Measurements from ENCODE around the gene TEX44.
A peak's percentile ranks its signal among the peaks of the same experiment; 100 is the strongest.

The TEX44 gene

DNA sequence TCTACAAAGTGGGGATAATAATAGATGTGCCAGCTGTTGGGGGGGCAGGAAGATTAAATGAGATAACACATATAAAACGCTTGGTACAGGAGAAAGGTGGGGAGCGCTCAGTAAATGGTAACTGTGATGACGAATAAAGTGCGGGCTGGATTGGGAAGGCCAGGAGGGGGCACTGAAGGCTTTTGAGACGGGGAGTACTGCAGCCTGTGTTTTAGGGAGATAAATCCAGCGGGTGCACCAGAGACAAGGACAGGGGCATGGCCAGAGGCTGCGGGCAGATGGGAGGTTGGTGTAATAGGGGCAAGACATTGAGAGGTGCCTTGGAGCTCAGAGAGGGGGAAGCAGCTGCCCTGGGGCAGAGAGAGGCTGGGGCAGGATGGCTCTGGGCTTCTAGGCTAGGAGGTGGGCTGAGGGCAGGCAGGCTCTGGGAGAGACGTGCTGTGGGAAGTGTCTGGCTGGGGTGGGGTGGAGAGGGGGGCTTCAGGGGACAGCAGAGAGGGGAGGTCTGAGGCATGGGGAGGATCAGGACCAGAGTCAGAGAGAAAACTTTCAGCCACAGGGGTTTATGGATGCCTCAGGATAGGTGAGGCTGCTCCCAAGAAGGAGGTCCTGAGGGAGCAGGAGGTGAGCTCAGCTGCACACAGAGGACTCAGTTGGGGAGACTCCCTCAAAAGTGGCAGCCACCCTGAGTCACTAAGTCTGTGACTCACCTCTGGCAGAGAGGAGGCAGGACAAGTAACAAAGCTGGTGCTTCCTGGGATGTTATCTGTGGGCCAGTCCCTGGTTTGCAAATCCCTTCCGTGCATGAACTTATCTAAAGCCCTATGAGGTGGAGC, 18.8 kb downstream of the TEX44 start:
- H3K4me3 ChIP-seq (ENCODE audit: low read length), result no peak overlapping the region
- H3K27me3 ChIP-seq (replicated peaks; ENCODE audit: control insufficient read depth, insufficient read depth, low read length), result no peaks in the 10 kb centered on the region
- H3K9me3 ChIP-seq (ENCODE audit: control insufficient read depth, low read length), result no peaks in the 10 kb centered on the region
- H3K9ac ChIP-seq (ENCODE audit: low read length), result peak overlapping the region; percentile 74
- H3K36me3 ChIP-seq (ENCODE audit: control insufficient read depth, insufficient read depth, low read length, severe bottlenecking), result no peaks in the 10 kb centered on the region
- H3K4me1 ChIP-seq (ENCODE audit: control insufficient read depth, insufficient read depth, low read length), result peaks cover 32% of the 10 kb centered on the region
- DNase-seq (ENCODE audit: low read depth), result peak; percentile 74

GRCh38 chr2:231612109-231612455, 19.4 kb downstream of the TEX44 start:
- Histone ChIP-seq H3K27me3 (replicated peaks; ENCODE audit: control insufficient read depth, insufficient read depth, low read length) (no peaks in the 10 kb centered on the region), H3K9me3 (ENCODE audit: control insufficient read depth, low read length) (no peaks in the 10 kb centered on the region), H3K4me3 (ENCODE audit: low read length) (no peak overlapping the region), H3K36me3 (ENCODE audit: control insufficient read depth, insufficient read depth, low read length, severe bottlenecking) (no peaks in the 10 kb centered on the region), H3K4me1 (ENCODE audit: control insufficient read depth, insufficient read depth, low read length) (peaks cover 32% of the 10 kb centered on the region), H3K9ac (ENCODE audit: low read length) (peak overlapping the region; percentile 74)
- peak; percentile 68 for DNase-seq (ENCODE audit: low read depth)

- peaks cover 32% of the 10 kb centered on the region for H3K4me1 ChIP-seq (ENCODE audit: control insufficient read depth, insufficient read depth, low read length)
- peak overlapping the region; percentile 75 for H3K9ac ChIP-seq (ENCODE audit: low read length)
- peak; percentile 96 for DNase-seq (ENCODE audit: low read depth)
- no peak overlapping the region for H3K4me3 ChIP-seq (ENCODE audit: low read length)
- H3K9me3 ChIP-seq (ENCODE audit: control insufficient read depth, low read length), result no peaks in the 10 kb centered on the region
- no peaks in the 10 kb centered on the region for H3K36me3 ChIP-seq (ENCODE audit: control insufficient read depth, insufficient read depth, low read length, severe bottlenecking)
- no peaks in the 10 kb centered on the region for H3K27me3 ChIP-seq (replicated peaks; ENCODE audit: control insufficient read depth, insufficient read depth, low read length)
These were observed 20.0 kb downstream of the TEX44 start for GRCh38 chr2:231612456-231613330.

GRCh38 chr2:231613331-231613662, 20.6 kb downstream of the TEX44 start:
- Histone ChIP-seq H3K4me3 (ENCODE audit: low read length) (no peak overlapping the region), H3K27me3 (replicated peaks; ENCODE audit: control insufficient read depth, insufficient read depth, low read length) (no peaks in the 10 kb centered on the region), H3K9ac (ENCODE audit: low read length) (peak overlapping the region; percentile 75), H3K4me1 (ENCODE audit: control insufficient read depth, insufficient read depth, low read length) (peaks cover 32% of the 10 kb centered on the region), H3K9me3 (ENCODE audit: control insufficient read depth, low read length) (no peaks in the 10 kb centered on the region), H3K36me3 (ENCODE audit: control insufficient read depth, insufficient read depth, low read length, severe bottlenecking) (no peaks in the 10 kb centered on the region)
- no peak for DNase-seq (ENCODE audit: low read depth)

DNA sequence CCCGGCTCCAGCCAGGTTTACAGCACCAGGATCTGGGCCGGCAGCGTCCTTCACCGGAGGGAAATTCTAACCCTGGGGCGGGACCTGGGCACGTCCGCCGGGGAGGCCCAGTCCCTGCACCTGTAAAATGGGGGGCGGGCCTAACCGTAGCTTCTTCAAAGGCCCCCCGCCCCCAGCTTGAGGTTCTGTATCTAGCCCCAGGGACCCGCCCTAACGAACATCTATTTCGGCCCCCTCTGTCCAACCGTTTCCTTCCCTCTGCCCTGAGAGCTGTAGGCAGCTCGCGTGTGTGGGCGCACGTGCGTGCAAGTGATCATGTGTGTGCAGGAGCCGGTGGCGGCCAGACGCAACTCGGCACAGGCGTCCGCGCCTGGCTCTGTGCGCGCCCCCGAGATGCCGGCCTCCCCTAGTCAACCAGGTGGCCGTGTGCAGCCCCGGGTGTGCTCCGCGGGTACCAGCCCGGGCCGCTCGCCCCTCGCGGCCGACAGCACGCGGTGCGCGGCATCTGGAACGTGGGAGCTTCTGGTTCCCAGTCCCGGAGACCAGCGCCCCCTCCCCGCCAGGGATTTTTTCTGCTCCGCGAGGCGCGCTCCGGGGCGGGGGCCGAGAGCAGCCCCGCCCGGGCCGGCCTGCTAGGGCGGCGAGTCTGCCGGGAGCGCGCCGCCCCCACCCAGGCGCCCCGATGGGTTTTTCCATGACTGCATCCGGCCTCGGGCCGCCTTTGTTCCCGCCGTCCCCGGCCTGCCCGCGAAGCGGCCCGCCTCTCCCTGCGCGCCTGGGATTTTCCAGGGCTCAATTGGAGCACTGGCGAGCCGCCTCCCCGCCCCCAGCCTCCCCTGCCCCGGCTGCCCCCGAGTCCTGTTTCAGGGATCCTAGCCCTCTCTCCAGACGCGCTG, 21.2 kb downstream of the TEX44 start:
- Histone ChIP-seq H3K9me3 (ENCODE audit: control insufficient read depth, low read length) (no peaks in the 10 kb centered on the region), H3K4me3 (ENCODE audit: low read length) (peak overlapping the region; percentile 68), H3K27me3 (replicated peaks; ENCODE audit: control insufficient read depth, insufficient read depth, low read length) (no peaks in the 10 kb centered on the region), H3K4me1 (ENCODE audit: control insufficient read depth, insufficient read depth, low read length) (peaks cover 32% of the 10 kb centered on the region), H3K36me3 (ENCODE audit: control insufficient read depth, insufficient read depth, low read length, severe bottlenecking) (no peaks in the 10 kb centered on the region), H3K9ac (ENCODE audit: low read length) (peak overlapping the region; percentile 75)
- peak; percentile 88 for DNase-seq (ENCODE audit: low read depth)

DNA sequence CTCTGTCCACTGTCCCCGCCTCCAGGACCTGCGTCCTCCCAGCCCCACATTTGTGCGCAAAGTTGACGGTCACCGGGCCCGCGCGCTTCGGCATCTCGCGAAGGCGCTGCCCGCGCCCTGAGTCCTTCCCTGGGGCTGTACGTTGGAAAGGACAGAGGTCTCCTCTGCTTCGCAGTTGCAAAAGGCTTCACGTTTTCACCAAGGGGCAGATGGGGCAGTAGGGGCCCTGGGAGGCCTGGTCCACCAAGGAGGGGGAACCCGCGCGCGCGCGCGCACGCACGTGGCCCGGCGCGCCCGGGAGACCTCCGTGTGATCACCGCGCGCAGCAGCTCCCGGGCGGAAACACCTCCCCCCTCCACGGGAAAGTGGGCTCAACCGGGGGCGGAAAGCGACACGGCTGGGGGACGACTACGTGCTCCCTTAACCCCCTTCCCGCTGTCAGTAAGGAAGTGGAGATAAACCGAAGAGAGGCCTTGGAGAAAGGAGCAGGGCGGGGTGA, 21.9 kb downstream of the TEX44 start:
- Histone ChIP-seq H3K9me3 (ENCODE audit: control insufficient read depth, low read length) (no peaks in the 10 kb centered on the region), H3K4me1 (ENCODE audit: control insufficient read depth, insufficient read depth, low read length) (peaks cover 32% of the 10 kb centered on the region), H3K27me3 (replicated peaks; ENCODE audit: control insufficient read depth, insufficient read depth, low read length) (no peaks in the 10 kb centered on the region), H3K9ac (ENCODE audit: low read length) (peak overlapping the region; percentile 75), H3K36me3 (ENCODE audit: control insufficient read depth, insufficient read depth, low read length, severe bottlenecking) (no peaks in the 10 kb centered on the region), H3K4me3 (ENCODE audit: low read length) (peak overlapping the region; percentile 68)
- no peak for DNase-seq (ENCODE audit: low read depth)

DNA sequence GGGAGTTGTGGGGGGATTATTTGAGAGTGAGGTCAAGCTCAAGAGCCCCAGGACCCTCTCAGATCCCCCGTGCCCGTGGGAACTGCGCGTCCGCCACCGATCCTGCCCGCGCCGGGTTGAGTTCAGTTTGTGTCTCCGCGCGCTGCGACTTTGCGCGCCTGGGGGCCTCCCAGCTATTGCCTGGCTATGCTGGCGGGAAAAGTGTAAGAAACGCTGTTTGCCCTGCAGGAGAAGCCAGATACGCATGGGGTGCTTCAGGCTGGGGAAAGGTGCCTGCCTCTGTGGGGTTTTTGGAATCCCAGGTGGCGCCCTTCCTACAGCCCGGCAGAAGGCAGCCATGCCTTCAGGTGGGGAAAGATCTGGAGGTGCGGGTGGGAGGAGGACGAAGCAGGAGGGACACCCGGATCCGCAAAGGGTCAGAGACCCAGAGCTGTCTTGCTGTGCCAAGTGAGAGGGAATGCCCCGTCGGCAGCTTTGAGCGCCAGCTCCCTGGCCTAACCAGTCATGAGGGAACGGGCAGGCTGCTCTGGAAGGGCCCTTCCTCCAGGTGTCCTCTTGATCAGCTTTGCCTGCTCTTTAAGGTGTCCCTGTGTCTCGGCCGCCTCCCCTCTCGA, 22.5 kb downstream of the TEX44 start:
- peak overlapping the region; percentile 75 for H3K9ac ChIP-seq (ENCODE audit: low read length)
- peak overlapping the region; percentile 68 for H3K4me3 ChIP-seq (ENCODE audit: low read length)
- DNase-seq (ENCODE audit: low read depth), result no peak
- no peaks in the 10 kb centered on the region for H3K27me3 ChIP-seq (replicated peaks; ENCODE audit: control insufficient read depth, insufficient read depth, low read length)
- H3K4me1 ChIP-seq (ENCODE audit: control insufficient read depth, insufficient read depth, low read length), result peaks cover 32% of the 10 kb centered on the region
- no peaks in the 10 kb centered on the region for H3K9me3 ChIP-seq (ENCODE audit: control insufficient read depth, low read length)
- no peaks in the 10 kb centered on the region for H3K36me3 ChIP-seq (ENCODE audit: control insufficient read depth, insufficient read depth, low read length, severe bottlenecking)

DNA sequence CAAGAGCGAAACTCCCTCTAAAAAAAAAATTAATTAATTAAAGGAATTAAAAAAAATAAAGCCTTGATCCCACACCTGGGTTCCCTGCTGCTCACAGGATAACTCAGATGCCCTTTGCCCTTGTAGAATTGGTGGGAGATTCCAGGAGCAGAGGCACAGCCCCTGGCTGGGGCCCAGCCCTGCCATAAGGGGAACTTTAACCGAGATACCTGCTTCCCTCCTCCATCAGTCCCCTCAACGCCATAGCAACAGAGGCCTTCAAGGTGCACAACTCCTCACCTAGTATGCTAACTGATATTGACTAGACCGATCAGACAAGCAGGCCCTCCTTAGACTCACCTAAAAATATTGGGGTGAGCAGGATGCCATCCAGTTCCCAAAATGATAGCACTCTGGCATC, 23.6 kb downstream of the TEX44 start:
- Histone ChIP-seq H3K27me3 (replicated peaks; ENCODE audit: control insufficient read depth, insufficient read depth, low read length) (no peaks in the 10 kb centered on the region), H3K4me3 (ENCODE audit: low read length) (no peak overlapping the region), H3K36me3 (ENCODE audit: control insufficient read depth, insufficient read depth, low read length, severe bottlenecking) (no peaks in the 10 kb centered on the region), H3K9me3 (ENCODE audit: control insufficient read depth, low read length) (no peaks in the 10 kb centered on the region), H3K9ac (ENCODE audit: low read length) (no peak overlapping the region), H3K4me1 (ENCODE audit: control insufficient read depth, insufficient read depth, low read length) (peaks cover 30% of the 10 kb centered on the region)
- DNase-seq (ENCODE audit: low read depth), result no peak

- Histone ChIP-seq H3K9me3 (ENCODE audit: control insufficient read depth, low read length) (no peaks in the 10 kb centered on the region), H3K4me1 (ENCODE audit: control insufficient read depth, insufficient read depth, low read length) (peaks cover 20% of the 10 kb centered on the region), H3K4me3 (ENCODE audit: low read length) (no peak overlapping the region), H3K27me3 (replicated peaks; ENCODE audit: control insufficient read depth, insufficient read depth, low read length) (no peaks in the 10 kb centered on the region), H3K36me3 (ENCODE audit: control insufficient read depth, insufficient read depth, low read length, severe bottlenecking) (no peaks in the 10 kb centered on the region), H3K9ac (ENCODE audit: low read length) (no peak overlapping the region)
- DNase-seq (ENCODE audit: low read depth), result no peak
These were observed 24.6 kb downstream of the TEX44 start for GRCh38 chr2:231617059-231617926.

Data from adipocyte (in vitro differentiated cells).